Stimulated activated CD8-positive, alpha-beta memory T cell treated with anti-CD3 and anti-CD28 coated beads, Interleukin-15, amount 100 ng/mL, for 4 hours (primary cell): ENCODE results near the gene CASR.

ENCODE experiments used
- DNase-seq, 2 donors: peaks; one replicate each; pipeline ENCODE4 v3.0.0-alpha.2; 2020; ENCODE audit warnings: low read depth in 2 of 2

CASR gene

GRCh38 chr3:122214711-122215110 lies 31.2 kb downstream of the CASR start:
- no peak for DNase-seq

GRCh38 chr3:122215592-122216298 lies 32.3 kb downstream of the CASR start:
- DNase-seq: no peak

- DNase-seq: no peak
Observed at GRCh38 chr3:122217901-122218300, 34.4 kb downstream of the CASR start.

GRCh38 chr3:122219242-122219872 lies 35.9 kb downstream of the CASR start:
- DNase-seq: no peak

GRCh38 chr3:122227036-122227781 lies 43.7 kb downstream of the CASR start:
- DNase-seq: no peak

GRCh38 chr3:122230174-122230573 lies 46.7 kb downstream of the CASR start:
- no peak for DNase-seq

GRCh38 chr3:122231465-122232157 lies 48.1 kb downstream of the CASR start:
- DNase-seq: no peak

GRCh38 chr3:122232485-122232884 lies 49.0 kb downstream of the CASR start:
- no peak for DNase-seq

GRCh38 chr3:122233101-122233952 lies 49.9 kb downstream of the CASR start:
- no peak for DNase-seq

GRCh38 chr3:122234117-122234516 lies 50.6 kb downstream of the CASR start:
- no peak for DNase-seq

- DNase-seq: no peak
Observed at GRCh38 chr3:122235147-122235546, 51.7 kb downstream of the CASR start.

- DNase-seq: no peak
Observed at GRCh38 chr3:122239112-122239511, 55.6 kb downstream of the CASR start.

GRCh38 chr3:122245513-122246174 lies 62.2 kb downstream of the CASR start:
- no peak for DNase-seq

- no peak for DNase-seq
Observed at GRCh38 chr3:122246199-122246598, 62.7 kb downstream of the CASR start.

- no peak for DNase-seq
Observed at GRCh38 chr3:122247087-122247824, 63.8 kb downstream of the CASR start.

GRCh38 chr3:122247825-122248185 lies 64.3 kb downstream of the CASR start:
- DNase-seq: no peak

- DNase-seq: no peak
Observed at GRCh38 chr3:122251428-122251827, 68.0 kb downstream of the CASR start.

GRCh38 chr3:122253581-122253980 lies 70.1 kb downstream of the CASR start:
- DNase-seq: no peak

GRCh38 chr3:122255757-122256439 lies 72.4 kb downstream of the CASR start:
- DNase-seq: no peak
